HEK293 (cell line): ENCODE results near the gene TBC1D30.

ENCODE experiments used
- MEIS1 ChIP-seq: sonication (generic); formaldehyde crosslinking; IDR thresholded peaks from 2 replicates; pipeline ENCODE4 v1.8.1; 2022; ENCODE audit warnings: missing genetic modification reagents, mild to moderate bottlenecking, borderline replicate concordance
- REPIN1 ChIP-seq: fragments of 450-650 bp; formaldehyde crosslinking; IDR thresholded peaks from 2 replicates; pipeline ENCODE4 v1.5.1; 2017; ENCODE audit warnings: missing biosample characterization, missing genetic modification characterization, low read depth
- ZNF292 ChIP-seq: fragments of 450-650 bp; formaldehyde crosslinking; IDR thresholded peaks from 2 replicates; pipeline ENCODE4 v1.5.1; 2016; ENCODE audit warnings: low read depth, missing biosample characterization, missing genetic modification characterization, borderline replicate concordance
- ZNF416 ChIP-seq: fragments of 450-650 bp; formaldehyde crosslinking; IDR thresholded peaks from 2 replicates; pipeline ENCODE4 v1.5.1; 2016; ENCODE audit warnings: missing biosample characterization, missing genetic modification characterization
- ZNF623 ChIP-seq: fragments of 450-650 bp; formaldehyde crosslinking; IDR thresholded peaks from 2 replicates; pipeline ENCODE4 v1.5.1; 2016; ENCODE audit warnings: missing biosample characterization, missing genetic modification characterization
- TF ChIP-seq, protein P1 (sequence below): fragments of 450-650 bp; formaldehyde crosslinking; IDR thresholded peaks from 2 replicates; pipeline ENCODE4 v1.5.1; 2016; ENCODE audit warnings: missing biosample characterization, missing genetic modification characterization
- TF ChIP-seq, protein P2 (sequence below): fragments of 450-650 bp; formaldehyde crosslinking; IDR thresholded peaks from 2 replicates; pipeline ENCODE4 v1.5.1; 2016; ENCODE audit warnings: missing biosample characterization, missing genetic modification characterization

DNA sequence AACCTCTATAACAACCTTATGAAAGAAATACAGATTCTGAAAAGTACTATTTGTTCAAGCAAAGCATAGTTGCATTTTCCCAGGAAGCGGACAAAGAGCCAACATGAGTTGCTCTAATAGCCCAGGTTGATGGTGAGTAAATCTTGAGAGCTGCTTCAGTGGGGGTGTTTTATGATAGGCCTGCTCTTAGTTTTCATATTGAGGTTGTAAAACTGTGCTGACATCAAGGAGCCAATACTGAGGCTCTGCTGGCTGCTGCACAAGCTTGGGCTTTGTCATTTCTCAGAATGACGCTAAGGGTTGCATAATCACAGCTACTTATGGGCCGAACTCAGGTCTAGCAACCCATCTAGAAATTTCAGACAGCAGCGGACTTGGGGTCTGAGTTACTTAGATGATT is 11.5 kb downstream of the TBC1D30 start:
- TF ChIP-seq, protein P1, sequence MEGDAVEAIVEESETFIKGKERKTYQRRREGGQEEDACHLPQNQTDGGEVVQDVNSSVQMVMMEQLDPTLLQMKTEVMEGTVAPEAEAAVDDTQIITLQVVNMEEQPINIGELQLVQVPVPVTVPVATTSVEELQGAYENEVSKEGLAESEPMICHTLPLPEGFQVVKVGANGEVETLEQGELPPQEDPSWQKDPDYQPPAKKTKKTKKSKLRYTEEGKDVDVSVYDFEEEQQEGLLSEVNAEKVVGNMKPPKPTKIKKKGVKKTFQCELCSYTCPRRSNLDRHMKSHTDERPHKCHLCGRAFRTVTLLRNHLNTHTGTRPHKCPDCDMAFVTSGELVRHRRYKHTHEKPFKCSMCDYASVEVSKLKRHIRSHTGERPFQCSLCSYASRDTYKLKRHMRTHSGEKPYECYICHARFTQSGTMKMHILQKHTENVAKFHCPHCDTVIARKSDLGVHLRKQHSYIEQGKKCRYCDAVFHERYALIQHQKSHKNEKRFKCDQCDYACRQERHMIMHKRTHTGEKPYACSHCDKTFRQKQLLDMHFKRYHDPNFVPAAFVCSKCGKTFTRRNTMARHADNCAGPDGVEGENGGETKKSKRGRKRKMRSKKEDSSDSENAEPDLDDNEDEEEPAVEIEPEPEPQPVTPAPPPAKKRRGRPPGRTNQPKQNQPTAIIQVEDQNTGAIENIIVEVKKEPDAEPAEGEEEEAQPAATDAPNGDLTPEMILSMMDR (tag by site-specific recombination), result no peak
- TF ChIP-seq, protein P2, sequence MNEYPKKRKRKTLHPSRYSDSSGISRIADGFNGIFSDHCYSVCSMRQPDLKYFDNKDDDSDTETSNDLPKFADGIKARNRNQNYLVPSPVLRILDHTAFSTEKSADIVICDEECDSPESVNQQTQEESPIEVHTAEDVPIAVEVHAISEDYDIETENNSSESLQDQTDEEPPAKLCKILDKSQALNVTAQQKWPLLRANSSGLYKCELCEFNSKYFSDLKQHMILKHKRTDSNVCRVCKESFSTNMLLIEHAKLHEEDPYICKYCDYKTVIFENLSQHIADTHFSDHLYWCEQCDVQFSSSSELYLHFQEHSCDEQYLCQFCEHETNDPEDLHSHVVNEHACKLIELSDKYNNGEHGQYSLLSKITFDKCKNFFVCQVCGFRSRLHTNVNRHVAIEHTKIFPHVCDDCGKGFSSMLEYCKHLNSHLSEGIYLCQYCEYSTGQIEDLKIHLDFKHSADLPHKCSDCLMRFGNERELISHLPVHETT, result no peak
- TF ChIP-seq ZNF416 (tag by site-specific recombination) (no peak), ZNF292 (no peak), MEIS1 (CRISPR knock-in tag) (no peak), ZNF623 (no peak), REPIN1 (tag by site-specific recombination) (no peak)
